HL-60 (cell line): ENCODE measurements around the gene SH3D19.

Source experiments
- DNase-seq, 2 experiments: peaks; one replicate each; pipeline ENCODE4 v3.0.0-alpha.2; 2010 to 2020; ENCODE audit warnings: low read depth in 1 of 2, low spot score in 1 of 2
- H3K27ac ChIP-seq: fragments of 250-450 bp; sonication (Bioruptor Pico); replicated peaks from 2 replicates; pipeline ENCODE4 v1.5.1; 2020; ENCODE audit warnings: mild to moderate bottlenecking, moderate library complexity
- H3K27me3 ChIP-seq: fragments of 250-450 bp; sonication (Bioruptor Pico); 2 replicates; pipeline ENCODE4 v1.5.1; 2021; ENCODE audit warnings: mild to moderate bottlenecking, moderate library complexity; ENCODE audit not compliant: insufficient read depth, poor library complexity, severe bottlenecking
- H3K4me3 ChIP-seq: replicated peaks from 2 replicates; pipeline ENCODE4 v1.5.1; 2011; ENCODE audit warnings: mild to moderate bottlenecking, control low read depth, low read length; ENCODE audit not compliant: insufficient read depth
- GABPA ChIP-seq: IDR thresholded peaks from 2 replicates; pipeline ENCODE4 v1.6.1; 2012; ENCODE audit warnings: low read depth
- POLR2AphosphoS5 ChIP-seq: IDR thresholded peaks from 2 replicates; pipeline ENCODE4 v1.6.1; 2012; ENCODE audit warnings: low read depth
- SPI1 ChIP-seq: IDR thresholded peaks from 2 replicates; pipeline ENCODE4 v1.6.1; 2012; ENCODE audit warnings: low read depth, mild to moderate bottlenecking, borderline replicate concordance
- TF ChIP-seq, protein P1 (sequence below): IDR thresholded peaks from one replicate; pipeline ENCODE4 v1.5.1; 2011; ENCODE audit warnings: low read length, control low read depth, inconsistent platforms; ENCODE audit not compliant: insufficient read depth
- TF ChIP-seq, protein P2 (sequence below): IDR thresholded peaks from 2 replicates; pipeline ENCODE4 v1.6.1; 2012; ENCODE audit warnings: low read depth; ENCODE audit not compliant: insufficient replicate concordance

Gene SH3D19

DNA sequence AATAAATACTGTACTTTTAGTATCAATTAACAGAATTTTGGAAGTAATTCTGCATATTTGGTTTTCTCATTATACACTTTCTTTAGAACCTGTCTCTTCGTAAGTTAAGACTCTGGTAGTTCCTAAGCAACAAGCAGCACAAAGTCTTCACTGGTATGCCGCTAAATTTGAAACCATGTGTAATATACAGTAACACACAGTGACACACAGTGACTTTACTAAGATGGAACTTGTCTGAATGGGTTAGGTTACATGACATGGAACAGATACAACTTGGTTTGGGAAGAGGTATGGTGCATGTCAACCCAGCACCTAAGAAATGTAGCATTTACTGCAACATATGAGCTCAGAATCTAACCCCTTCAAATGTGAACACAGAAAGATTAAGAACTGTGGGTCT, 132.0 kb downstream of the SH3D19 start:
- TF ChIP-seq, protein P1, sequence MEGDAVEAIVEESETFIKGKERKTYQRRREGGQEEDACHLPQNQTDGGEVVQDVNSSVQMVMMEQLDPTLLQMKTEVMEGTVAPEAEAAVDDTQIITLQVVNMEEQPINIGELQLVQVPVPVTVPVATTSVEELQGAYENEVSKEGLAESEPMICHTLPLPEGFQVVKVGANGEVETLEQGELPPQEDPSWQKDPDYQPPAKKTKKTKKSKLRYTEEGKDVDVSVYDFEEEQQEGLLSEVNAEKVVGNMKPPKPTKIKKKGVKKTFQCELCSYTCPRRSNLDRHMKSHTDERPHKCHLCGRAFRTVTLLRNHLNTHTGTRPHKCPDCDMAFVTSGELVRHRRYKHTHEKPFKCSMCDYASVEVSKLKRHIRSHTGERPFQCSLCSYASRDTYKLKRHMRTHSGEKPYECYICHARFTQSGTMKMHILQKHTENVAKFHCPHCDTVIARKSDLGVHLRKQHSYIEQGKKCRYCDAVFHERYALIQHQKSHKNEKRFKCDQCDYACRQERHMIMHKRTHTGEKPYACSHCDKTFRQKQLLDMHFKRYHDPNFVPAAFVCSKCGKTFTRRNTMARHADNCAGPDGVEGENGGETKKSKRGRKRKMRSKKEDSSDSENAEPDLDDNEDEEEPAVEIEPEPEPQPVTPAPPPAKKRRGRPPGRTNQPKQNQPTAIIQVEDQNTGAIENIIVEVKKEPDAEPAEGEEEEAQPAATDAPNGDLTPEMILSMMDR = no peak
- TF ChIP-seq, protein P2, sequence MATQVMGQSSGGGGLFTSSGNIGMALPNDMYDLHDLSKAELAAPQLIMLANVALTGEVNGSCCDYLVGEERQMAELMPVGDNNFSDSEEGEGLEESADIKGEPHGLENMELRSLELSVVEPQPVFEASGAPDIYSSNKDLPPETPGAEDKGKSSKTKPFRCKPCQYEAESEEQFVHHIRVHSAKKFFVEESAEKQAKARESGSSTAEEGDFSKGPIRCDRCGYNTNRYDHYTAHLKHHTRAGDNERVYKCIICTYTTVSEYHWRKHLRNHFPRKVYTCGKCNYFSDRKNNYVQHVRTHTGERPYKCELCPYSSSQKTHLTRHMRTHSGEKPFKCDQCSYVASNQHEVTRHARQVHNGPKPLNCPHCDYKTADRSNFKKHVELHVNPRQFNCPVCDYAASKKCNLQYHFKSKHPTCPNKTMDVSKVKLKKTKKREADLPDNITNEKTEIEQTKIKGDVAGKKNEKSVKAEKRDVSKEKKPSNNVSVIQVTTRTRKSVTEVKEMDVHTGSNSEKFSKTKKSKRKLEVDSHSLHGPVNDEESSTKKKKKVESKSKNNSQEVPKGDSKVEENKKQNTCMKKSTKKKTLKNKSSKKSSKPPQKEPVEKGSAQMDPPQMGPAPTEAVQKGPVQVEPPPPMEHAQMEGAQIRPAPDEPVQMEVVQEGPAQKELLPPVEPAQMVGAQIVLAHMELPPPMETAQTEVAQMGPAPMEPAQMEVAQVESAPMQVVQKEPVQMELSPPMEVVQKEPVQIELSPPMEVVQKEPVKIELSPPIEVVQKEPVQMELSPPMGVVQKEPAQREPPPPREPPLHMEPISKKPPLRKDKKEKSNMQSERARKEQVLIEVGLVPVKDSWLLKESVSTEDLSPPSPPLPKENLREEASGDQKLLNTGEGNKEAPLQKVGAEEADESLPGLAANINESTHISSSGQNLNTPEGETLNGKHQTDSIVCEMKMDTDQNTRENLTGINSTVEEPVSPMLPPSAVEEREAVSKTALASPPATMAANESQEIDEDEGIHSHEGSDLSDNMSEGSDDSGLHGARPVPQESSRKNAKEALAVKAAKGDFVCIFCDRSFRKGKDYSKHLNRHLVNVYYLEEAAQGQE = no peak
- TF ChIP-seq GABPA = no peak
- TF ChIP-seq POLR2AphosphoS5 = no peak
- no peak for TF ChIP-seq SPI1
- no peak for DNase-seq
- no peak overlapping the region for H3K27ac ChIP-seq
- no peak overlapping the region for H3K4me3 ChIP-seq
- no peaks in the 10 kb centered on the region for H3K27me3 ChIP-seq

DNA sequence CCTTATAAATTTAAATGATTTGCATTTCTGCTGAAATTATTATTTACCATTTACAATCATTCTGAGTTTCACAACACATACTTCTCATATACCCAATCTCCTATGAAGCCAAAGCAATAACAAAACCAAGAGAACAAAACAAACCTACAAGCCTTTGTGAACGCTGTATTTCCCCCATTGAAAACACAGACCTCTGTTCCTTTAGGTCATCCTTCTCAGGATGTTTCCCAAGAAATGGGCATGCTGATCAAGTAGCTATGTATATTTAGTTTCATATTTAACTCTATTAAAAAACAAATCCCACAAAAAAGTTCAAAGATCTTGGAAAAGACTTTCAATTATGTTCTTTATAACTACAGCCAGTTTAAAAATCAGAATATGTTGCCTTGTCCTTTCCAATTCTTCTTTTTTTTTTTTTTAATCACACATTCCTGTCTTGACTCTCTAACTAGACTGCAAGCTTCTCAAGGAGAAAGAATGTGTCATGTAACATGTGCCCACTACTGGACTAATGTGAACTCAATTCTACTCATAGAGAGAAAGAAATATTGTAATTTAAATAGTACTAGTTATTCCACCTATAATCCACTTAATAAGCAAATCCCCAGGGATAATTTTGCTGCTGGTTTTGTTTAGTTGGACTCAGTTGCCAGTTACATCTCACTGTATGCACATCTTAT, 132.7 kb downstream of the SH3D19 start:
- no peak for DNase-seq
- TF ChIP-seq SPI1 (no peak), POLR2AphosphoS5 (no peak), GABPA (no peak)
- TF ChIP-seq, protein P2 = no peak
- TF ChIP-seq, protein P1 = no peak
- Histone ChIP-seq H3K4me3 (no peak overlapping the region), H3K27ac (no peak overlapping the region), H3K27me3 (no peaks in the 10 kb centered on the region)

DNA sequence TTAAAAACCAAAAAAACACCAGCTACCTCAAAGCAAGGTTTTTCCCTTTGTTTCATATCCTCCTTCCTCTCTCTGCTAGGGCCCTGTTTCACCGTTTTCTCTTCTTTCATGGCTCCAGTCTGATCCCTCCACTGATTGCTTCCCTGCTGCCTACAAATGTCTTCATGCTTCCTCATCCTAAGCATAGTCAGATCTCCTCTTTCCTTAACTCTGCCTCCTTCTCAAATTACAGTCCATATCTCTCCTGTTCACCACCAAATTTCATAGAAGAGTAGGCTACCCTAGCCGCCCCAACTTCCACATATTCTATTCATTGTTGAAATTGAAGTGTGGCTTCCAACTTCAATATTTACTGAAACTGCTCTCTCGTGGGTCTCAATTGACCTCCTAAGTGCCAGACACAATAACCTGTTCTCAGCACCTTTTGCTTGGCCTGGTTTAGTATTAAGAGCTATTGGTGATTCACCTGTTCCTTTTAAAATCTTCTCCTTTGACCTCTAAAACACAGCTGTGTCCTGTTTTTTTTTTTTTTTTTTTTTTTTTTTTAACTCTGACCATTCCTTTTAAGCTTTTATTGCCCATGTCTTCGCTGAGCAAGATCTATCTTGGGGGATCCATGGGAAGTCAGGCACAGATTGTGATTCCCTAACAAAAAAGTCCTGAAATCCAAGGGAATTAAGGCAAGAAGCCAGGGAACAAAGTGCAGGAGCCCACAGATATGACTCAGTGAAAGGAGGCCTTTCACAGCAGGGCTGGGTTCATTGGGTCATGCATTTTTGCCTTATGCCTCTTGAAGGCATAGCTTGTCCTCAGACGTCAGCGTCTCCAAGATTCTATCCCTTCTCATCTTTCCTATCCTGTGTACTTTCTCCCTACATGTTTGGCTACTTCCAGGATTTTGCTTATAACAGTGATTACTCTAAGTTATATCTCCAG, 140.6 kb downstream of the SH3D19 start:
- TF ChIP-seq, protein P1 = no peak
- TF ChIP-seq GABPA = no peak
- no peak for TF ChIP-seq POLR2AphosphoS5
- no peak for TF ChIP-seq SPI1
- TF ChIP-seq, protein P2 = no peak
- Histone ChIP-seq H3K4me3 (no peak overlapping the region), H3K27ac (no peak overlapping the region), H3K27me3 (no peaks in the 10 kb centered on the region)
- no peak for DNase-seq
